Smooth muscle cell (in vitro differentiated cells): ENCODE results near the gene GPR75. TPM values are rescaled to one million over a fixed set of nuclear protein-coding genes. Genes with fewer than 3 reads are reported as not detected.

ENCODE experiments used
- DNase-seq: peaks from one replicate; lab custom pipeline; 2025; ENCODE audit not compliant: unreplicated experiment; lab: John Stamatoyannopoulos, UW
- H2AFZ ChIP-seq: fragments of 200-600 bp; sonication (generic); 2 replicates; pipeline ENCODE4 v1.6.0; 2016; ENCODE audit warnings: antibody characterized with exemption, low read depth, mild to moderate bottlenecking
- H3F3A ChIP-seq: fragments of 200-600 bp; sonication (generic); 2 replicates; pipeline ENCODE4 v1.6.0; 2017; ENCODE audit warnings: antibody characterized with exemption, low read depth
- H3K27ac ChIP-seq: fragments of 200-600 bp; sonication (generic); 2 replicates; pipeline ENCODE4 v1.5.1; 2016; ENCODE audit warnings: low read depth, mild to moderate bottlenecking
- H3K27me3 ChIP-seq: fragments of 200-600 bp; sonication (generic); 2 replicates; pipeline ENCODE4 v1.6.1; 2016; ENCODE audit warnings: low read depth, mild to moderate bottlenecking
- H3K36me3 ChIP-seq: fragments of 200-600 bp; sonication (generic); 2 replicates; pipeline ENCODE4 v1.5.1; 2016; ENCODE audit warnings: low read depth
- H3K4me1 ChIP-seq: fragments of 200-600 bp; sonication (generic); 2 replicates; pipeline ENCODE4 v1.5.1; 2016; ENCODE audit warnings: low read depth
- H3K4me2 ChIP-seq: fragments of 200-600 bp; sonication (generic); 2 replicates; pipeline ENCODE4 v1.6.0; 2016; ENCODE audit warnings: mild to moderate bottlenecking
- H3K4me3 ChIP-seq: fragments of 200-600 bp; sonication (generic); 2 replicates; pipeline ENCODE4 v1.5.1; 2016; ENCODE audit warnings: mild to moderate bottlenecking
- H3K79me2 ChIP-seq: fragments of 200-600 bp; sonication (generic); 2 replicates; pipeline ENCODE4 v1.6.0; 2016; ENCODE audit warnings: low read depth, mild to moderate bottlenecking
- H3K9ac ChIP-seq: fragments of 200-600 bp; sonication (generic); 2 replicates; pipeline ENCODE4 v1.6.0; 2016; ENCODE audit warnings: low read depth
- H3K9me3 ChIP-seq: fragments of 200-600 bp; sonication (generic); replicated peaks from 2 replicates; pipeline ENCODE4 v1.5.1; 2016; ENCODE audit warnings: low read depth
- H4K20me1 ChIP-seq: fragments of 200-600 bp; sonication (generic); 2 replicates; pipeline ENCODE4 v1.6.0; 2016; ENCODE audit warnings: low read depth
- CTCF ChIP-seq: fragments of 200-600 bp; sonication (generic); IDR thresholded peaks from 2 replicates; pipeline ENCODE4 v1.5.1; 2017; ENCODE audit warnings: borderline replicate concordance, mild to moderate bottlenecking, antibody characterized with exemption; ENCODE audit not compliant: insufficient read depth, poor library complexity, severe bottlenecking
- WGBS: methylation state at CpG from one replicate; pipeline ENCODE4 v1.1.7; 2016; ENCODE audit warnings: low lambda C conversion rate; 5-methylcytosine and 5-hydroxymethylcytosine counted together
- polyA plus RNA-seq: library from polyadenylated mRNA; unstranded; fragments of >200 nt; fragmentation: Nextera tagmentation; extraction: Ambion mirVana; gene quantifications from 2 replicates; pipeline ENCODE4 v1.2.1, GENCODE V29; 2016
- total RNA-seq: library from RNA; depleted of rRNA; stranded (reverse); fragments of >200 nt; gene quantifications from 2 replicates; pipeline ENCODE4 v1.2.3, GENCODE V29; 2014

GPR75 gene
- total and polyA plus RNA-seq, 2 experiments from 2014 or later: 0.22 to 1.5 TPM

DNA sequence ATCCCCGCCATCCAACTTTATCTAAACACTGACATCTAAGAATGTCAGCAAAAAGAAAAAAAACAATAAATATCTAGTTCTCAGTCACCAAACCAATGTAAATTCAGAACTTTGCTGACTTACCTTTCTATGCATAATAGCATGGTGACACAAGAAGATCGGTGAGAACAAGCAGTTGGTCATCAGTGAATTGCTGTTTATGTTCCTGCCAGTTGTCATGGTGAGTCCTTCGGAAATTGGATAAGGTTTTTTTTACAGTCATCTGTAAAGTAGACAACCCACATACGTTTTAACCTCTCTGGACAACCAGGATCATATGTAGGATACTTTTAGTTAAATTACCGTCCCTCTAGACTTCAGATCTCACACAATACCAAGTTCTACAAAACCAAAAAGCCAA, 6.2 kb upstream of the GPR75 start:
- H3K27ac ChIP-seq: peak overlapping the region; percentile 5
- 93% methylated on average over 5 of the region's 5 CpGs for WGBS
- H3K4me3 ChIP-seq: no peak overlapping the region
- no peak for DNase-seq
- no peak for TF ChIP-seq CTCF
- no peak overlapping the region for H3K4me2 ChIP-seq
- no peaks in the 10 kb centered on the region for H3F3A ChIP-seq
- no peaks in the 10 kb centered on the region for H3K9me3 ChIP-seq
- no peak overlapping the region for H3K9ac ChIP-seq
- no peaks in the 10 kb centered on the region for H3K79me2 ChIP-seq
- no peaks in the 10 kb centered on the region for H3K4me1 ChIP-seq
- H3K27me3 ChIP-seq: no peaks in the 10 kb centered on the region
- peaks cover 21% of the 10 kb centered on the region for H3K36me3 ChIP-seq
- no peaks in the 10 kb centered on the region for H4K20me1 ChIP-seq
- H2AFZ ChIP-seq: no peak overlapping the region

- Histone ChIP-seq H3K9ac (no peak overlapping the region), H3K4me1 (no peaks in the 10 kb centered on the region), H3K4me2 (no peak overlapping the region), H3K79me2 (no peaks in the 10 kb centered on the region), H2AFZ (no peak overlapping the region), H4K20me1 (no peaks in the 10 kb centered on the region), H3K4me3 (no peak overlapping the region), H3K27me3 (no peaks in the 10 kb centered on the region), H3F3A (no peaks in the 10 kb centered on the region), H3K9me3 (no peaks in the 10 kb centered on the region), H3K36me3 (peaks cover 21% of the 10 kb centered on the region), H3K27ac (peak overlapping the region; percentile 5)
- WGBS: 72% methylated on average over 2 of the region's 2 CpGs
- TF ChIP-seq CTCF: no peak
- no peak for DNase-seq
Measured at GRCh38 chr2:53865264-53865663, 5.5 kb upstream of the GPR75 start.

- H3K79me2 ChIP-seq: no peaks in the 10 kb centered on the region
- no peak overlapping the region for H3K4me2 ChIP-seq
- no peaks in the 10 kb centered on the region for H3K9me3 ChIP-seq
- DNase-seq: no peak
- H3K36me3 ChIP-seq: peaks cover 13% of the 10 kb centered on the region
- WGBS: 98% methylated on average over 6 of the region's 6 CpGs
- H3K27ac ChIP-seq: no peak overlapping the region
- H3F3A ChIP-seq: no peaks in the 10 kb centered on the region
- no peak for TF ChIP-seq CTCF
- H4K20me1 ChIP-seq: no peaks in the 10 kb centered on the region
- no peak overlapping the region for H3K4me3 ChIP-seq
- H3K27me3 ChIP-seq: no peaks in the 10 kb centered on the region
- H3K9ac ChIP-seq: no peak overlapping the region
- no peak overlapping the region for H2AFZ ChIP-seq
- H3K4me1 ChIP-seq: no peaks in the 10 kb centered on the region
Measured at GRCh38 chr2:53863538-53864227, 3.9 kb upstream of the GPR75 start.

- Histone ChIP-seq H4K20me1 (no peaks in the 10 kb centered on the region), H3K27me3 (no peaks in the 10 kb centered on the region), H3K27ac (no peak overlapping the region), H3K9me3 (no peaks in the 10 kb centered on the region), H3K36me3 (peaks cover 13% of the 10 kb centered on the region), H2AFZ (no peak overlapping the region), H3K9ac (no peak overlapping the region), H3K4me2 (no peak overlapping the region), H3K79me2 (no peaks in the 10 kb centered on the region), H3F3A (no peaks in the 10 kb centered on the region), H3K4me1 (no peaks in the 10 kb centered on the region), H3K4me3 (no peak overlapping the region)
- no peak for DNase-seq
- TF ChIP-seq CTCF: no peak
- 98% methylated on average over 5 of the region's 5 CpGs for WGBS
Measured at GRCh38 chr2:53861824-53862223, 2.1 kb upstream of the GPR75 start.
